GM23248 (cell line): ENCODE data around the gene LRRC2.

Source experiments
- EZH2 ChIP-seq: fragments of 200-600 bp; sonication (generic); IDR thresholded peaks from 2 replicates; pipeline ENCODE4 v1.6.1; 2018; ENCODE audit warnings: antibody characterized with exemption, mild to moderate bottlenecking; ENCODE audit not compliant: insufficient read depth, poor library complexity, severe bottlenecking
- EZH2phosphoT487 ChIP-seq: fragments of 200-600 bp; sonication (generic); IDR thresholded peaks from 2 replicates; pipeline ENCODE4 v1.6.1; 2018; ENCODE audit warnings: antibody characterized with exemption, moderate library complexity, mild to moderate bottlenecking, low read depth; ENCODE audit not compliant: insufficient read depth

DNA sequence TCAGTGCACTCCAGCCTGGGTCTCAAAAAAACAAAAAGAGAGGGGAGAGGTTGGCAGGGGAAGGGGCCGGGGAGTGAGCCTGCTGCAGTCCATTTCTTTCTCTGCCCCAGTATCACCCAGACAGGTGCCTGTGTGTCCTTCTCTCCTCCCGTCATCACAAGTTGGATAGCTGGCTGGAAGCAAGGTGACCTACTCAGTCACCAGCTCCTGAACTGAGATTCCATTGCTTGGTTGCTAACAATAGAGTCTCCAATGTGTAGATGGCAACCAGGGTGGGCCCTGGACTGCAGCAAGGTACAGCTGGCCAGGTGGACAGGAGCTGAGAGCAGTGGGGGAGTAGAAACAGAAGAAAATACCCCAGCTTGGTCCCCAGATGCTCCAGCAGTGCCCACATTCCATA lies 4.6 kb downstream of the LRRC2 start:
- TF ChIP-seq EZH2: no peak
- no peak for TF ChIP-seq EZH2phosphoT487
